ENCODE results near the gene VSIG4.
A peak's percentile ranks its signal among the peaks of the same experiment; 100 is the strongest.
"Not testable (repeated sequence)": the region's sequence is repeated elsewhere in the genome, so short reads cannot be mapped to it uniquely, and the experiment has no call there.

VSIG4 gene

GRCh38 chrX:66007851-66008250 is 32.0 kb downstream of the VSIG4 start:
- DNase-seq, result no peak

DNA sequence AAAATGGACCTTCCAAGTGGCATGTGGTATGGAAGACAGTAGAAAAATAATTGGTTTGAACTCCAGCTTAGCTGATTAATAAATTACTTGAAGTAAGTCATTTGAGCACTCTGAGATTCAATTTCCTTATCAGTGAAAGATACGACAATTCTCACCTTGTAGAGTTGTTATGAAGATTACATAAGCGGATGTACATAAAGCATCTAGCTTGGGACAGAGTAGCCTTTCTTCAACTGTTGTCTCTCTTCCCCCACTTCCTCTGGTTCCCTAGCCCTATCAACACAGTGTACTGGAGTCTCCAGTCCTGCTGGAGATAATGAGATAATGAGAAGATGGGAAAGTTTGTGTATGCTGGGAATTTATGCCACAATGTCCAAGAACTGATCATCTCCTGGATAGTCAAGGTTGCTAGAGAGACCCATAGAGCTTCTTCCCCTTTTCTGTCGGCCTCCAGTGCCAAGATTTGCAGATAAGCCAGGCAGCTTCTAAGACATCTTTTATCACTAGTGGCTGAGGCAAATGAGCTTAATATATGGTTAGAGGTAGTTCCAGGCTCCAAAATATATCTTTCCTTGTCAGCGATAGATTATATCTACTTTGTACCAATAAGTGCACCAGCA is 33.9 kb downstream of the VSIG4 start:
- DNase-seq, result peak; percentile 63

DNA sequence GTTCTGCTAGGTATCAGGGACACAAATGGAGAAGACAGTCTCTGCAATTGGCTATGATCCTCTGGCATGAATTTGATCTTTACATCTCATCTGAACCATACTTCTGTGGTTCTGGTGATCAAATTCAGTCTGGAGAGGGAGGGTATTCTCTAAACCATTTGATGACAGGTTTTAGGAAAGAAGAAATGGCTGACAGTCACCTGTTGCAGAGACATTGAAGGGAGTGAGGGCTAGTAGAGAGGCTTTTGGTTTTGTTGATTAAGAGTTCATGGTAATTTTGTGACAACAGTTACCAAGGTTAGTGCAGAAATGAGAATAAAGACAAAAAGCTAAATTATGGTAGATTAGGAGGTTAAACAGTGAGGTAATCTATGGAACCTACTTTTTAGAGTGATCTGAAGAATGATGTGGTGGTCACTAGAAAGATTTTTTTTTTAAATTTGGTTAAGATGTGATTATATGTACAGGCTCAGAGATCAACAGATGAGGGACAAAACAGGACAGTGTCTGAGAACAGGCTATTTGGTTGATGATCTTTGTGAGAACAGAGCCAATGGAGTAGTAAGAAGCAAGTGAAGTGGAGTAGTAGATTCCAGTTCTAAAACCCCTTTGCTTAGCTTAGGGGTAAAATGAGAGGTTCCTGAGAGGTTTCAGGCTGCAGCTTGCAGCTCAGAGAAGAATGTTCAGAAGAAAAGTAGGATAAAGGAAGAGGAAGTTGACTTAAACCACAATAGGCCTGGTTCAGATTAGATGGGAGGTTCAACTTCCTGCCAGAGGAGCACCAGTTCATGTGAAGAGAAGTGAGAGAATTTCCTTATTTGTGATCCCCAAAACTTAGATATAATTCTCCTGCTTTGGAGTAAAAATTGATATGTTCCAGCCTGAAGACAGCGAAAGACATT is 34.7 kb downstream of the VSIG4 start:
- peak; percentile 74 for DNase-seq

GRCh38 chrX:66002824-66003680 is 36.8 kb downstream of the VSIG4 start:
- DNase-seq, result no peak

DNA sequence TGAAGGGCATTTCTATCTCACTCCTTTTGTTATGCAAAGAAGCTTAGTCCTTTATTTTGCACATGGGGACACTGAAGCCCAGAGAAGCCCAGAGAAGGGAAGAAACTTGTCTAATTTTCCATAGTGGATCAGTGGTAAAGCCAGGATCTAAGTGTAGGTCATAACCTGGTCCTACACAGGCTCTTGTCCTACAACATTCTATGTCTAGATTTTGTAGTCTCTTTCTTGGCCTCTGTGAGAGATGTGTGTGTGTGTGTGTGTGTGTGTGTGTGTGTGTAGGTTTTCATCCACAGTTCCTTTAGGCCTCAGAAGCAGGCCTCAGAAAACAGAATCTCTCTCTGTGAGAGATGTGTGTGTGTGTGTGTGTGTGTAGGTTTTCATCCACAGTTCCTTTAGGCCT is 38.3 kb downstream of the VSIG4 start:
- DNase-seq, result no peak

DNA sequence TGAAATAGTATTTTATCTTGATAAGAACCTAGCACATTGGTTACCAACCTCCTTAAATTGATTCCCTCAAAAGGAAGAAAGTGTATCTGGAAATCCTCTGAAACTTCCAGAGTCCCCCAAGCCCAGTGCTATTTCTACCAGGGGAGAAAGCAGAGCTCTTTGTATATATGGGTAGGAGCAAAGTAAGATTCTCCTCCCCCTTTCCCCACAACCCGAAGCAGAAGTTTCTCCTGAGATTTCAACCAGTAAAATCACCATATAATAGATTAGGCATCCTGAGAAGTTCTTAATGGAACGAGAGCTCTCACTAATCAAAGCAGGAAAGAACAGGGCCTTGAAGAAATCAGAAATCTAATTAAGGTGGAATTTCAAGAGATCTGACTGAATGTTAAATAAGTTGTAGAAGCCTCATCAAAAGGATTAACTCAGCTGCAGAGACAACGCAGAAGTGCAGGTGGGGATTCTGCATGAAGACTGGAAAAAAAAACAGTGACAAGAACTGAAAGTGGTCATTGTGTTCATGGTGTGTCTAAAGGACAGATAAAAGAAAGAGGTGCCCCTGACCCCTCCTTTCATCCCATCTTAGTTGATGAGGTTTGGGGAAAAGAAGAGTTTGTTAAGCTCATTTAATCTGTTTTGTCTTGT is 39.1 kb downstream of the VSIG4 start:
- no peak for DNase-seq

GRCh38 chrX:66000178-66000577 is 39.7 kb downstream of the VSIG4 start:
- no peak for DNase-seq

GRCh38 chrX:65999563-66000148 is 40.2 kb downstream of the VSIG4 start:
- peak; percentile 69 for DNase-seq

DNA sequence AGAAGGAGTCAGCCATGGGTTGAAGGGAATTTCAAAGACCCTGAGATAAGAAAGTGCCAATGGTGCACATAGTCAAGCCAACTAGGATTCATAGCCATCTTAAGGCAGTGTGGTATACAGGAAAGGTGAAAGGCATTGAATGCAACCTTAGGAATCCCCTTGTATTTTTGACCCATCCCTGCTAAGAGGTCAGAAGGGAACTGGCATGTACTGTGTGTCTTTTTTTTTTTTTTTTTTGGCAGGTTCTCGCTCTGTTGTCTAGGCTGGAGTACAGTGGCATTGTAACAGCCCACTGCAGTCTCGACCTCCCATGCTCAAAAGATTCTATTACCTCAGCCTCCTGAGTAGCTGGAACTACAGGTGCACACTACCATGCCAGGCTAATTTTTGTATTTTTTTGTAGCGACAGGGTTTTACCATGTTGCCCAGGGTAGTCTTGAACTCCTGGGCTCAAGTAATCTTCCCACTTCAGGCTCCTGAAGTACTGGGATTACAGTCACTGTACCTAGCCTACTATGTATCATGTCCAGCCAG is 40.8 kb downstream of the VSIG4 start:
- DNase-seq, result no peak

DNA sequence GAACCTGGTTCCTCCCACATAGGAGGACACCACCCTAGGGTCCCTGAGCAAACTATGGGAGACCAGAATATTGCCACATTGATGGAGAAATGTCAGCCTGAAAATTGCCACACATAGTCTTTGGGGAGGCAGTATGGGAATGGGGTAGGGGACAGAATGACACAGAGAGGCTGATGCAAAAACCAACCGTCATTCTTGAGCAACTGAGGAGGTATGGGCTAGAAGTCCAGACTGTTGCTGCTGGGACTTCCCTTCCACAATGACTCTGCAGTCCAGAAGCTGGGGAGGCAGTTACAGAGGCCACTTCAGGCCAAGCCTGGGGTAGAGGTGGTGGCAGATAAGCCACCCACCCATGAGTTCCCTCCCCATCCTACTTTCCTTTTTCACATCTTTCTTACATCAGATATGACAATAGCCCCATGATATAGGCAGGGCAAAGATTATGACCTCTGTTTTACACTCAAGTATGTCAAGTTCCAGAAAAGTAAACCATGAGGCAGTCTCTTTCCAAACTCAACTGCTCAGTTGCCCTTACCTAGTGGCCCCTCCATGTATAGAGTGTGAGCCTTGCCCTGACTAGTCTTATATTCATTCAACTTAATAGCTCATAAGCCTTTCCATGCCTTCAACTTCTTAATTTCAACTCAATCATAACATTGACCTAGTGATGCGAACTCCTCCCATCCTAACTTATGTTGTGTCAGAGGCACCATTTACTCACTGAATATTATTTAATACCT is 41.7 kb downstream of the VSIG4 start:
- peak; percentile 93 for DNase-seq

DNA sequence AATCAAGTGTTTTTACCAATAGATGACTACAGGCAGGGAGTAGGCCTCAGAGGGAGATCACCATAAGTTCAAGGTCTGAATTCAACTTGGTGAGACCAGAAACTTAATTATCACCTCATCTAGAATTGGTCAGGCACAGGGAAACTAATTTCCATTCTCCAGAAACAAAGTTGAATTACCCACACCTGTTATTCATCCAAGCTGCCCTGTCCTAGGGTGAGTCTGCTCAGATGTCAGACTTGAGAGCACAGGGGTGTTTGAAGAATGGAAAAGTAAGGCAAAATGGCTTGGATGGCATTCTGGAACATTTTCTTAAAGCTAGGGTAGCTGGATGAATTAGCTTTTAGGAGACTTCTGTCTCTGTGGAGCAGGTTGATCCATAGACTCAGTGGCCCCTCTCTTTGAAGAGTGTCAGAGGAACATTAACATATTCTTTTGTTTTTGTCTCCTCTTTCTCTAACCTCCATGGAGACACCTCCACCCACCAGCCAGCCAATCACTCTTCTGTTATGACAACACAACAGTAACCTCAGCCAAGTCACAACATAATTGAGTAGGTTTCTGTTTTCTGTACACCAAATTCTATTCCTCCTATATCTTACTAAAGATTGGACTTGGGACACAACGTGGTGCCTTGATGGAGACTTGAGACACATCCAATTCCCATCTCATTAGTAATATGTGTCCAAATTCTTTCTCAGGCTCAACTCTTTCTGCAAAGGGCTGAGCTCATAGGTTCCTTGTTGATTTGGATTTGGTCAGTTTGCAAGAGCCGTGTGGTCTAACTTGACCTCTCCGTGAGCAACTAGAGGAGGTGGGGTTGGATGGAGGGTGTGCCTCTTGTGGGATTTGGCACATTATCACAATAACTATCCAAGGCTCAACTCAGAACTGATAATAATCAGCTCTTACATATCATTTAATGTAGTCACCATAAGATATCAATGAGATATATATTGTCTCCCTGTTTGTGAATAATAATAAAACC is 45.1 kb downstream of the VSIG4 start:
- peak; percentile 18 for DNase-seq

GRCh38 chrX:65993915-65994460 is 45.9 kb downstream of the VSIG4 start:
- DNase-seq, result no peak

DNA sequence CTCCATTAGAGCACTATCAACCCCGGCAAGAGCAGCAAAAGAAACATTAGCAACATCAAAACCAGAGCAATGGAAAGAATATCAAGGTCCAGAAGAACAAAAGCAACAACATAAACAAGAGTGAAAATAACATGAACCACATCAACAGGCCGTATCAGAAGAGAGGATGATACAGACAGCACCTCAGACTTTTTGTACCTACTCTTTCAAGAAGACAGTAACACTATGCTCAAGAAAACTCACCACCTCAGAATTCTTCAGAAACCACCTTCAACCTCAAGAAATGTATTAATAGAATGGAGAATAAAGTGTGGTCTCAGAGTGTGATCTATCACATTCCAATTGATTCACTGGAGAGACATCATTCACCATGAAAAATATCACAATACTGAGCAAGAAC is 46.5 kb downstream of the VSIG4 start:
- DNase-seq, result no peak

- no peak for DNase-seq
Measured at GRCh38 chrX:65990702-65991101, 49.2 kb downstream of the VSIG4 start.

DNA sequence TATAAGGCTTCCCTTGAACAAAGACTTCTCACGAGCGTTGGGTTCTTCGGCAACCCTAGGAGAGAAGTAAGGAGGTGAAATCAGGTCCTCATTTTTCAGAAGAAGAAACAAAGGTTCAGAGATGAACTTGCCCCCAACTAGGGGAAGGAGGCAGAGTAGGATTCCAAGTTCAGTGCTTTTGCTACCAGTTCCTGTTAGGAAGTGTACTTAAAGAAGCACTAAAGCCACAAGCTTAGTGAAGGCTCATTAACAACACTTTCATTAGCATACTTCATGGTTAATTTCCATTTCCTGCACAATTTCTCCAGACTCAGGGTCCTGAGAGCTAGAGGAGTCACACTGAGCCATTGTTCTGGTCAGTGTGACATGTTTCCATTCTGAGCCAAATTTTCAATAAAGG is 52.1 kb downstream of the VSIG4 start:
- no peak for DNase-seq

- DNase-seq, result peak; percentile 89
Measured at GRCh38 chrX:65985922-65986588, 53.8 kb downstream of the VSIG4 start.

DNA sequence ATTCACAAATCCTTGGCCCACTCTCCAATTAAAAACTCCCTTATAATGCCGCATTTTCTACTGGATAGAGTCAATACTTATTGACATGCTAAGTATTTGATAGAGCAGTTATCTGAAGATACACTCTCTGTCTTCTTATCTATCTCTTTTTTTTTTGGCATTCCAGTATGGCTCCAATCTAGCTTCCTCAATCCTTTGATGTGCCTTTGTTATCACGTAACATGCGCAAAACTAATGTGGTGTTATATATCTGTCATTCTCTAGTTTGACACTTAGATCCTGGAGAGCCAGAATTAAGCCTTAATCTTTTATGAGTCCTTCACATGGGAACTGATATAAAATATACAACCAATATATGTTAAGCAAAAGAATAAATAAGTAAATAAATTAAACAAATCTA is 54.7 kb downstream of the VSIG4 start:
- no peak for DNase-seq

- not testable (repeated sequence) for DNase-seq
Measured at GRCh38 chrX:65977161-65977560, 62.7 kb downstream of the VSIG4 start.

- no peak for DNase-seq
Measured at GRCh38 chrX:65976161-65976560, 63.7 kb downstream of the VSIG4 start.

Measured in hematopoietic multipotent progenitor cell treated with erythropoietin and hydrocortisone succinate and interleukin-3 and kit ligand, for 6 days (in vitro differentiated cells).